Measurements from ENCODE around the gene AK3. TPM values are rescaled to one million over a fixed set of nuclear protein-coding genes. Genes with fewer than 3 reads are reported as not detected.

AK3 gene
- total and polyA plus RNA-seq, 10 of the 15 experiments (the other 5 are each of a cell fraction or from before 2014, with no cell fraction given): 14.2 to 86.6 (median 43.9) TPM

- ChIA-PET CTCF (interaction anchor here (0.7 to 1.4 kb wide), 5 partner anchors 15 to 41 kb away, joined by 3 to 4 read pairs (median 4); partner anchors contain the start of gene PLPP6), RAD21 (ENCODE audit: unreplicated experiment) (interaction anchor here (0.5 to 1.0 kb wide), 2 partner anchors 14 to 53 kb away, joined by 3 read pairs; partner anchors contain the start of gene SPATA6L), POLR2A (interaction anchor here (1.1 to 1.7 kb wide), 3 partner anchors 13 to 60 kb away, joined by 3 to 6 read pairs (median 5); no protein-coding TSS in a partner anchor), SMC1A (ENCODE audit: uncharacterized antibody, unreplicated experiment) (interaction anchor here (0.7 to 2.0 kb wide), 6 partner anchors 9 to 313 kb away, joined by 3 to 5 read pairs (median 4); partner anchors contain the start of gene PLPP6)
- intact Hi-C loops (cut with micrococcal nuclease; ENCODE audit: unreplicated experiment) (loop anchor here (1.0 kb wide), 1 partner anchor 9 kb away; no protein-coding TSS in a partner anchor), in situ Hi-C loops (cut with MboI) (no loop called here)
- H3K4me3 ChIP-seq: peak overlapping the region; percentile 89
- WGBS (ENCODE audit: insufficient coverage, insufficient replicate concordance, low lambda C conversion rate, missing lambda C conversion rate): 25% methylated on average over 2 of the region's 2 CpGs
- DNase-seq (ENCODE audit: low read depth, low spot score) (no peak), ATAC-seq (peak; percentile 7; the same call in 1 of the 3 replicates), FAIRE-seq (no peak)
- H3K27ac ChIP-seq (ENCODE audit: control insufficient read depth, insufficient read depth): no peak overlapping the region; the same call in 1 of the 2 replicates
- no peaks in the 10 kb centered on the region for H3K9me3 ChIP-seq (replicated peaks; ENCODE audit: control insufficient read depth, insufficient read depth, low read length)
- peak overlapping the region; percentile 65 for H3K4me2 ChIP-seq (ENCODE audit: control insufficient read depth, insufficient read depth)
- H3K9ac ChIP-seq (ENCODE audit: control insufficient read depth, insufficient read depth, low read length): no peak overlapping the region; the same call in 1 of the 2 replicates
- H2AFZ ChIP-seq (ENCODE audit: control insufficient read depth, low read depth, low read length): no peak overlapping the region
- peaks cover 0 to 2% of the 10 kb centered on the region in 2 experiments; a peak in 1 of 4 replicates for H3K36me3 ChIP-seq (ENCODE audit: control insufficient read depth in 2 of 2, insufficient read depth in 2 of 2, low read length in 1 of 2)
- H4K20me1 ChIP-seq (ENCODE audit: control insufficient read depth, insufficient read depth): no peaks in the 10 kb centered on the region
- H3K4me1 ChIP-seq (ENCODE audit: control insufficient read depth, insufficient read depth, low read length): peaks cover 3% of the 10 kb centered on the region; the same call in 1 of the 2 replicates
- BruUV-seq (replicated peaks): no TSS peak
- no peaks in the 10 kb centered on the region for H3K27me3 ChIP-seq (replicated peaks in 1 of 2; ENCODE audit: control insufficient read depth in 2 of 2, insufficient read depth in 2 of 2, low read length in 1 of 2)
- TF ChIP-seq MLLT1 (IDR thresholded peaks at IDR 0.05) (0 out of 2 replicates have a peak, but pooled peaks have one; percentile 8), SMAD5 (IDR thresholded peaks at IDR 0.05; ENCODE audit: low read depth) (no peak)
- H3K79me2 ChIP-seq (ENCODE audit: control insufficient read depth, insufficient read depth, low read length): peaks cover 31% of the 10 kb centered on the region
These were observed 60.3 kb downstream of the AK3 start for GRCh38 chr9:4680750-4681149.

GRCh38 chr9:4680173-4680525 is 60.9 kb downstream of the AK3 start:
- no peaks in the 10 kb centered on the region for H3K9me3 ChIP-seq (replicated peaks; ENCODE audit: control insufficient read depth, insufficient read depth, low read length)
- peak; percentile 83 for FAIRE-seq
- BruUV-seq (replicated peaks): no TSS peak
- no peak for TF ChIP-seq FOS (IDR thresholded peaks at IDR 0.05; ENCODE audit: borderline replicate concordance, extremely low read depth, insufficient read length)
- no peak for TF ChIP-seq MTA3 (IDR thresholded peaks at IDR 0.05; ENCODE audit: borderline replicate concordance, low read length)
- no peak for TF ChIP-seq CTCF (IDR thresholded peaks at IDR 0.05 in 2 of 3, conservative IDR thresholded peaks at IDR 0.05 in 1 of 3; ENCODE audit: control insufficient read depth in 2 of 3, extremely low read depth in 1 of 3, insufficient read depth in 1 of 3, low read depth in 3 of 3, low read length in 3 of 3)
- no peak for TF ChIP-seq ATF2 (IDR thresholded peaks at IDR 0.05; ENCODE audit: low read length)
- no peak for TF ChIP-seq HDAC6 (IDR thresholded peaks at IDR 0.05; ENCODE audit: unreplicated experiment)

More at GRCh38 chr9:4680173-4680525, 60.9 kb downstream of the AK3 start:
- ChIA-PET CTCF (interaction anchor here (1.4 kb wide), 1 partner anchor 15 kb away, joined by 3 read pairs; no protein-coding TSS in a partner anchor), SMC1A (ENCODE audit: uncharacterized antibody, unreplicated experiment) (no interaction called here), POLR2A (no interaction called here), RAD21 (ENCODE audit: unreplicated experiment) (interaction anchor here (1.0 kb wide), 1 partner anchor 14 kb away, joined by 3 read pairs; the partner anchor contains the start of gene SPATA6L)
- peak overlapping the region; percentile 76 for H3K27ac ChIP-seq (ENCODE audit: control insufficient read depth, insufficient read depth)
- DNase-seq (ENCODE audit: low read depth, low spot score): no peak
- in situ Hi-C loops (cut with MboI): no loop called here
- peak overlapping the region; percentile 98 for H3K9ac ChIP-seq (ENCODE audit: control insufficient read depth, insufficient read depth, low read length)
- no peaks in the 10 kb centered on the region; a peak in 1 of 4 replicates for H3K36me3 ChIP-seq (ENCODE audit: control insufficient read depth in 2 of 2, insufficient read depth in 2 of 2, low read length in 1 of 2)
- peaks cover 31% of the 10 kb centered on the region for H3K79me2 ChIP-seq (ENCODE audit: control insufficient read depth, insufficient read depth, low read length)
- intact Hi-C loops (cut with micrococcal nuclease; ENCODE audit: unreplicated experiment): no loop called here
- peak; percentile 13 for ATAC-seq
- H2AFZ ChIP-seq (ENCODE audit: control insufficient read depth, low read depth, low read length): peak overlapping the region; percentile 82
- WGBS (ENCODE audit: insufficient coverage, insufficient replicate concordance, low lambda C conversion rate, missing lambda C conversion rate): 5% methylated on average over 10 of the region's 10 CpGs
- H3K27me3 ChIP-seq (replicated peaks in 1 of 2; ENCODE audit: control insufficient read depth in 2 of 2, insufficient read depth in 2 of 2, low read length in 1 of 2): no peaks in the 10 kb centered on the region
- peaks cover 3% of the 10 kb centered on the region; the same call in 1 of the 2 replicates for H3K4me1 ChIP-seq (ENCODE audit: control insufficient read depth, insufficient read depth, low read length)
- peak overlapping the region; percentile 89 for H3K4me3 ChIP-seq
- H3K4me2 ChIP-seq (ENCODE audit: control insufficient read depth, insufficient read depth): peak overlapping the region; percentile 65
- no peaks in the 10 kb centered on the region for H4K20me1 ChIP-seq (ENCODE audit: control insufficient read depth, insufficient read depth)
